Upper lobe of left lung (tissue), 4 donors: ENCODE results near the gene KCNRG.

ENCODE experiments used
- CTCF ChIP-seq, 6 experiments: fragments of 450-650 bp in 4 of 6; fragments of 200-600 bp in 2 of 6; sonication (generic) in 2 of 6; IDR thresholded peaks; one replicate each; pipeline ENCODE4 v1.5.1; 2016 to 2019; ENCODE audit warnings: antibody characterized with exemption in 6 of 6
- POLR2A ChIP-seq, 4 donors: fragments of 450-650 bp; IDR thresholded peaks; one replicate each; pipeline ENCODE4 v1.5.1; 2016 to 2017; ENCODE audit warnings: antibody characterized with exemption in 4 of 4, mild to moderate bottlenecking in 2 of 4

- TF ChIP-seq CTCF (IDR thresholded peaks at IDR 0.05) (no peak), POLR2A (IDR thresholded peaks at IDR 0.05) (no peak)
These were observed 35.0 kb upstream of the KCNRG start for GRCh38 chr13:49980266-49980665.
